PC-9 (cell line): Measurements from ENCODE around the gene IFITM10. TPM values are rescaled to one million over a fixed set of nuclear protein-coding genes. Genes with fewer than 3 reads are reported as not detected.

Experiments used
- BruUV-seq: library from RNA; stranded (reverse); fragments of 400-500 nt; replicated peaks from 2 replicates; lab custom pipeline; 2021; lab: Mats Ljungman, UMichigan
- CTCF ChIA-PET: fragments of 300-600 bp; sonication (Branson Sonifier 250); formaldehyde crosslinking; loops from one replicate; lab custom pipeline; 2022; ENCODE audit warnings: antibody characterized with exemption; lab: Charles Lee
- POLR2A ChIA-PET: fragments of 300-600 bp; sonication (Branson Sonifier 250); formaldehyde crosslinking; loops from one replicate; lab custom pipeline; 2022; ENCODE audit warnings: antibody characterized with exemption; ENCODE audit not compliant: unreplicated experiment; lab: Charles Lee
- DNase-seq, 2 experiments: peaks; one replicate each; pipeline versions ENCODE4 v3.0.0 to v3.0.0-alpha.2; 2015 to 2022; ENCODE audit warnings: mixed read lengths in 1 of 2
- H2AFZ ChIP-seq: fragments of 200-600 bp; sonication (generic); 2 replicates; pipeline ENCODE4 v1.8.1; 2017; ENCODE audit warnings: antibody characterized with exemption
- H3F3A ChIP-seq: fragments of 200-600 bp; sonication (generic); 2 replicates; pipeline ENCODE4 v1.8.1; 2017; ENCODE audit warnings: antibody characterized with exemption, mild to moderate bottlenecking, low read depth; ENCODE audit not compliant: insufficient read depth
- H3K27ac ChIP-seq: fragments of 200-600 bp; sonication (generic); 2 replicates; pipeline ENCODE4 v1.6.1; 2016; ENCODE audit warnings: mixed run types
- H3K27me3 ChIP-seq: fragments of 200-600 bp; sonication (generic); 2 replicates; pipeline ENCODE4 v1.6.1; 2016; ENCODE audit warnings: low read depth, mixed run types; ENCODE audit not compliant: insufficient read depth
- H3K36me3 ChIP-seq: fragments of 200-600 bp; sonication (generic); 2 replicates; pipeline ENCODE4 v1.6.1; 2016; ENCODE audit warnings: low read depth, mixed run types
- H3K4me1 ChIP-seq: fragments of 200-600 bp; sonication (generic); replicated peaks from 2 replicates; pipeline ENCODE4 v1.6.1; 2016; ENCODE audit warnings: mixed run types; ENCODE audit not compliant: insufficient read depth
- H3K4me2 ChIP-seq: fragments of 200-600 bp; sonication (generic); 2 replicates; pipeline ENCODE4 v1.6.1; 2017; ENCODE audit warnings: mixed run types
- H3K4me3 ChIP-seq: fragments of 200-600 bp; sonication (generic); 2 replicates; pipeline ENCODE4 v1.6.1; 2016; ENCODE audit warnings: mixed run types
- H3K79me2 ChIP-seq: fragments of 200-600 bp; sonication (generic); 2 replicates; pipeline ENCODE4 v1.6.1; 2017; ENCODE audit warnings: low read depth, mixed run types
- H3K9me2 ChIP-seq: fragments of 200-600 bp; sonication (generic); 2 replicates; pipeline ENCODE4 v1.8.1; 2017; ENCODE audit warnings: mild to moderate bottlenecking; ENCODE audit not compliant: insufficient read depth
- H3K9me3 ChIP-seq: fragments of 200-600 bp; sonication (generic); 2 replicates; pipeline ENCODE4 v1.8.1; 2016; ENCODE audit warnings: low read depth; ENCODE audit not compliant: insufficient read depth
- H4K20me1 ChIP-seq: fragments of 200-600 bp; sonication (generic); 2 replicates; pipeline ENCODE4 v1.8.1; 2017; ENCODE audit not compliant: insufficient read depth
- EZH2 ChIP-seq: fragments of 200-600 bp; sonication (generic); IDR thresholded peaks from 2 replicates; pipeline ENCODE4 v1.8.0; 2017; ENCODE audit warnings: antibody characterized with exemption, low read depth
- intact Hi-C: fragments of 100-400 bp; cut with micrococcal nuclease; formaldehyde crosslinking; loops from one replicate; pipeline ENCODE4 v1.10.0; 2022; ENCODE audit not compliant: unreplicated experiment
- total RNA-seq: library from RNA; stranded (reverse); gene quantifications from 2 replicates; pipeline ENCODE4 v1.2.3, GENCODE V29; 2021
- TF ChIP-seq, protein P1 (sequence below): fragments of 200-600 bp; sonication (generic); conservative IDR thresholded peaks from 2 replicates; pipeline ENCODE4 v1.6.1; 2017; ENCODE audit warnings: mixed run types, antibody characterized with exemption, mild to moderate bottlenecking, moderate library complexity

IFITM10 gene
- total RNA-seq, 1 experiment from 2014 or later: 5.5 TPM

DNA sequence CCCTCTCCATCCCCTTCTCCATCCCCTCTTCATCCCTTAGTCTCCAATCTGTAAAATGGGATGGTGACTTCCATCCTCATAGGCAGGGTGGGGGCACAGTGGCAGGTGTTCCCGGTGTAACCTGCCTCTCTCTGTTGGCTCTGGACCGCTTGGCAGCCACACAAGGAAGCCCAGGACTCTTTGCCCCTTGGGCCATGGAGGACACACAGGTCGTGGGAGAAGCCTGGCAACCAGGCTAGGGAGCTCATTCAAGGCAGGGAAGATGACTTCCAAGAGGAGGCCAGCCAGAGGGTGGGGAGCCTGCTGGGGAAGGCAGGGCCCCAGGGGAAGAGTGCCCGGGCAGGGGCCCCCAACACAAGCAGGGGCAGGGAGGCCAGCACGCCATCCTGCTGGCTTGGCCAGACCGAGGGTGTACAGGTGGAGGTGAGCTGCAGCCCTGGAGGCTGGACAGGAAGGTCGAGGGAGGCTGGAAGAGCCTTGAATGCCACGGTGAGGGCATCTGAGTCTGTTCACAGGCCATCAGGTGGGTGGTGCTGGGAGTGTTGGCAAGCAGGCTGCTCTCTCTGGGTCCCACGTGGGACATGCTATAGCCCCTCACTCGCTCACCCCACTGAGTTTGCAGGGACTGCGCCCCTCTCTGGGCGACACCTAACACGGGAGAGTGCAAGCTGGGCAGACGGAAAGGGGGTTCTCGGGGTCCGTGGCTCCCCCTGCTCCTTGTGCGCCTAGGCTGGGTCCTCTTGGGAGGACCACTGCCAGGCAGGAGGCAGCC is 28.8 kb upstream of the IFITM10 start:
- no peak for DNase-seq
- H3K9me3 ChIP-seq: no peaks in the 10 kb centered on the region
- BruUV-seq: TSS peak; percentile 10
- H3K79me2 ChIP-seq: no peaks in the 10 kb centered on the region
- TF ChIP-seq EZH2: no peak
- TF ChIP-seq, protein P1, sequence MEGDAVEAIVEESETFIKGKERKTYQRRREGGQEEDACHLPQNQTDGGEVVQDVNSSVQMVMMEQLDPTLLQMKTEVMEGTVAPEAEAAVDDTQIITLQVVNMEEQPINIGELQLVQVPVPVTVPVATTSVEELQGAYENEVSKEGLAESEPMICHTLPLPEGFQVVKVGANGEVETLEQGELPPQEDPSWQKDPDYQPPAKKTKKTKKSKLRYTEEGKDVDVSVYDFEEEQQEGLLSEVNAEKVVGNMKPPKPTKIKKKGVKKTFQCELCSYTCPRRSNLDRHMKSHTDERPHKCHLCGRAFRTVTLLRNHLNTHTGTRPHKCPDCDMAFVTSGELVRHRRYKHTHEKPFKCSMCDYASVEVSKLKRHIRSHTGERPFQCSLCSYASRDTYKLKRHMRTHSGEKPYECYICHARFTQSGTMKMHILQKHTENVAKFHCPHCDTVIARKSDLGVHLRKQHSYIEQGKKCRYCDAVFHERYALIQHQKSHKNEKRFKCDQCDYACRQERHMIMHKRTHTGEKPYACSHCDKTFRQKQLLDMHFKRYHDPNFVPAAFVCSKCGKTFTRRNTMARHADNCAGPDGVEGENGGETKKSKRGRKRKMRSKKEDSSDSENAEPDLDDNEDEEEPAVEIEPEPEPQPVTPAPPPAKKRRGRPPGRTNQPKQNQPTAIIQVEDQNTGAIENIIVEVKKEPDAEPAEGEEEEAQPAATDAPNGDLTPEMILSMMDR: no peak
- H2AFZ ChIP-seq: no peak overlapping the region
- H3K27ac ChIP-seq: 0 out of 2 replicates have a peak overlapping the region, but pooled peaks have one; percentile 41
- H3K4me2 ChIP-seq: peak overlapping the region; percentile 55
- no peaks in the 10 kb centered on the region for H4K20me1 ChIP-seq
- peaks cover 45% of the 10 kb centered on the region for H3K4me1 ChIP-seq
- H3K36me3 ChIP-seq: no peaks in the 10 kb centered on the region
- ChIA-PET POLR2A (interaction anchor here (0.6 to 1.5 kb wide), 2 partner anchors 17 to 18 kb away, joined by 3 to 5 read pairs; no protein-coding TSS in a partner anchor), CTCF (no interaction called here)
- H3K9me2 ChIP-seq: no peaks in the 10 kb centered on the region
- H3K27me3 ChIP-seq: no peaks in the 10 kb centered on the region
- no peak overlapping the region for H3K4me3 ChIP-seq
- no peaks in the 10 kb centered on the region for H3F3A ChIP-seq
- intact Hi-C loops: no loop called here

DNA sequence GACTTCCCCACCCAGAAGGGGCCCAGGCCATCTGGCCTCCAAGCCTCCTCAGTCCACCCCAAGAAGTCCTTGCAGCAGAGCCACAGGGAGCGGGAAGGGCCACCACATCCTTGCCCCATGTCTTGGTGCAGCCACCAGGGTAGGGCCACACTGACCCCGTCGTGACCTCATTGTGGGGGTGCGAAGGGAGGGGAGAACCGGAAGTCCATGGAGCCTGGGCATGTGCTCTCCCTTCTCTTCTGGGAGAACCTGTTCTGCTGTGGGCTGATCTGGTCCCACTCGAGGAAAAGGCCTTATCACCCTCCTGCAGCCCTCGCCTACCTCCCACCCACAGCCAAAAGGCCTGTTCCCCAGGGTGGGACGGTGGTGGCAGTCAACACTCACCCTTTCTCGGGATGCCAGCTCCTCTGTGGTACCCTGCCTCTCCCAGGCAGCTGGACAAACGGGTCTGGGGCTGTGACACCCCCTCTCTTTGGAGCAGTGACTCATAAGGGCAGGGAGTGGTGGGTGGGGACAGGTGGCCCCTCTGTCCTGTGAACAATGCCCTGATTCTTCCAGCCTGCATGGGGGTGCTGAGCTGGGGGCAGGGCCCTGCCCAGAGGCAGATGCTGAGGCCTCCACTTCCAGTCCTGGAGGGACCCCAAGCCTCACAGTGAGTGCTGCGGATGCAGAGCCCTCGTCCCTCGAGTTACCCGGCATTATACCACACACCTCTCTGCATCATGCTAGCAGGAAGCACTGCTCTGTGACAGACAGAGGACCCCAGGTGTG is 27.9 kb upstream of the IFITM10 start:
- TF ChIP-seq EZH2: no peak
- TF ChIP-seq, protein P1: no peak
- Histone ChIP-seq H3K27ac (peak overlapping the region; percentile 41), H3K9me3 (no peaks in the 10 kb centered on the region), H3K27me3 (no peaks in the 10 kb centered on the region), H3K4me2 (peak overlapping the region; percentile 55), H3K4me1 (peaks cover 45% of the 10 kb centered on the region), H3K79me2 (no peaks in the 10 kb centered on the region), H3K9me2 (no peaks in the 10 kb centered on the region), H3F3A (no peaks in the 10 kb centered on the region; the same call in 1 of the 2 replicates), H4K20me1 (no peaks in the 10 kb centered on the region), H3K4me3 (no peak overlapping the region), H2AFZ (no peak overlapping the region; the same call in 1 of the 2 replicates), H3K36me3 (no peaks in the 10 kb centered on the region)
- TSS peak; percentile 84 for BruUV-seq
- peak; percentile 65 to 77 for DNase-seq
- POLR2A ChIA-PET: interaction anchor here (0.6 to 1.5 kb wide), 3 partner anchors 16 to 560 kb away, joined by 3 to 10 read pairs (median 5); no protein-coding TSS in a partner anchor
- intact Hi-C loops: no loop called here
- CTCF ChIA-PET: interaction anchor here (0.6 kb wide), 1 partner anchor 16 kb away, joined by 3 read pairs; no protein-coding TSS in a partner anchor

DNA sequence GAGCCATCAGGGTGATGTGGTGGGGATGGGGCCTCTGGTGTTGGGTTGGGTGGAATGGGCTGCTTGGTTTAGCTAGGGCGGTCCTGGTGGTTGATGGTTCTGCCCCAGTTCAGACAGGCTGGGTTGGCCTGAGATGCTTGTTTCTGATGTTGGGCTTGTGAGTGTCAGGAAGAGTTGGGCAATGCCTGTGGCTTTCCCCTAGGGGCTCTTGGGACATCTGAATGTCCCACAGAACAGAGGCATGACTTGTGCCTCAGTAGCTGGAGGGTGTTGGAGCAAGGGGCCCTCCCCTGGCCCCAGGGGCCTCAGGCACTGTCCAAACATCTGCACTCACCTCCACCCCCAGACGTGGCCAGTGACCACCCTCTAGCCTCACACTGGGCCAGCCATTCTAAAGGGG is 27.3 kb upstream of the IFITM10 start:
- POLR2A ChIA-PET: interaction anchor here (0.6 kb wide), 1 partner anchor 560 kb away, joined by 10 read pairs; no protein-coding TSS in a partner anchor

More for the DNA sequence above, 27.3 kb upstream of the IFITM10 start:
- H3K4me1 ChIP-seq: peaks cover 44% of the 10 kb centered on the region
- peak overlapping the region; percentile 41 for H3K27ac ChIP-seq
- CTCF ChIA-PET: interaction anchor here (0.6 kb wide), 1 partner anchor 15 kb away, joined by 3 read pairs; no protein-coding TSS in a partner anchor
- H3K4me3 ChIP-seq: no peak overlapping the region
- H3K4me2 ChIP-seq: peak overlapping the region; percentile 55
- no peaks in the 10 kb centered on the region for H3K9me3 ChIP-seq
- TF ChIP-seq, protein P1: no peak
- no peak for TF ChIP-seq EZH2
- no peaks in the 10 kb centered on the region for H3K36me3 ChIP-seq
- no peaks in the 10 kb centered on the region for H3K27me3 ChIP-seq
- DNase-seq: no peak
- H3K79me2 ChIP-seq: no peaks in the 10 kb centered on the region
- H2AFZ ChIP-seq: no peak overlapping the region
- no TSS peak for BruUV-seq
- intact Hi-C loops: no loop called here
- no peaks in the 10 kb centered on the region for H4K20me1 ChIP-seq
- peaks cover under 1% of the 10 kb centered on the region; the same call in 1 of the 2 replicates for H3F3A ChIP-seq
- H3K9me2 ChIP-seq: no peaks in the 10 kb centered on the region
